Measurements from ENCODE around the gene NPAS2. TPM values are rescaled to one million over a fixed set of nuclear protein-coding genes. Genes with fewer than 3 reads are reported as not detected.

NPAS2 gene, protein sequence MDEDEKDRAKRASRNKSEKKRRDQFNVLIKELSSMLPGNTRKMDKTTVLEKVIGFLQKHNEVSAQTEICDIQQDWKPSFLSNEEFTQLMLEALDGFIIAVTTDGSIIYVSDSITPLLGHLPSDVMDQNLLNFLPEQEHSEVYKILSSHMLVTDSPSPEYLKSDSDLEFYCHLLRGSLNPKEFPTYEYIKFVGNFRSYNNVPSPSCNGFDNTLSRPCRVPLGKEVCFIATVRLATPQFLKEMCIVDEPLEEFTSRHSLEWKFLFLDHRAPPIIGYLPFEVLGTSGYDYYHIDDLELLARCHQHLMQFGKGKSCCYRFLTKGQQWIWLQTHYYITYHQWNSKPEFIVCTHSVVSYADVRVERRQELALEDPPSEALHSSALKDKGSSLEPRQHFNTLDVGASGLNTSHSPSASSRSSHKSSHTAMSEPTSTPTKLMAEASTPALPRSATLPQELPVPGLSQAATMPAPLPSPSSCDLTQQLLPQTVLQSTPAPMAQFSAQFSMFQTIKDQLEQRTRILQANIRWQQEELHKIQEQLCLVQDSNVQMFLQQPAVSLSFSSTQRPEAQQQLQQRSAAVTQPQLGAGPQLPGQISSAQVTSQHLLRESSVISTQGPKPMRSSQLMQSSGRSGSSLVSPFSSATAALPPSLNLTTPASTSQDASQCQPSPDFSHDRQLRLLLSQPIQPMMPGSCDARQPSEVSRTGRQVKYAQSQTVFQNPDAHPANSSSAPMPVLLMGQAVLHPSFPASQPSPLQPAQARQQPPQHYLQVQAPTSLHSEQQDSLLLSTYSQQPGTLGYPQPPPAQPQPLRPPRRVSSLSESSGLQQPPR
- 10 to 100 TPM in 3 of 4 donors, 1 to 10 TPM in 1; 6.1 to 29.8 (median 24.3) TPM for total RNA-seq

DNA sequence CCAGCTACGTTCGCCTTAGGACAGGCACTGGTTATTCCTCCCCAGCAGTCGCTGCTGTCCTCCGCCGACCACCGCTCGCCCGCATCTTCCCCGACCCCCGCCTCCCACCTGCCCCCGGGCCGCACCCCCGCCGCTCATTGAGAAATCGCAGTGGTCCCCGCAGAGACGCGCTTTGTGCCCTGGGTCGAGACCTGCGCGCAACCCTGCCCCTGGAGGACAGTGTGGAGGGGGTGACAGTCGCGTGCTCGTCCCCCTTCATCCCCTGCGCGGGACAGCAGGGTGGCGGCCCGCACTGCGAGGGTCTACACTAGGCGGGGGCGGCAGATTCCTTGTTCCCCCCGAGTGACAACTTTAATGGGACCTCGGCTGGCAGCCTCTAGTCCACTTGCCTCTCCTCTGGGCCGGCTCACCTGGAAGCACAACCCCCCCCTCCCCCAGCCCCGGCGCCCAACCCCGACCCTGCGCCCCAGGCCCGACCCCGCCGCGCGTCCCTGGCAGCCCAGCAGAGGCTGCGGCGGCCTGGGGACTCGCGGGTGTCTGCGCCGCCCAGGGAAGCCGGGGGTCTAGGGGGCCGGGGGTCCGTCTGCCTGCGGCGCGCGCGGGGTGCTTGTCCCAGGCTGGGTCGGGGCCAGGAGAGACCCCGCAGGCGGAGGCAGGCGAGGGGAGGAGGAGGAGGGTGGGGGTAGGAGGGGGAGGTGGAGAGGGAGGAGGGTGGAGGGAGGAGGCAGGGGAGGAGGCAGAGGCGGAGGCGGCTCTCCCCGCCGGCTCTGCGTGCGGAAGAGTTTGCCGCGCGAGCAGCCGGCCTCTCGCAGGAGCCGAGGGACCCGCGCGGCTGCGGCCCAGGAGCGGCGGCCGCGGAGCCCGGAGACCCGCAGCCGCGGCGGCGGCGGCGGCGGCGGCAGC, at the start of gene NPAS2:
TSS of gene NPAS2 (plus strand) at position 770 of the 903 bp plus-strand sequence. CDS start 84,616 bp downstream, outside the sequence.
- ATAC-seq (ENCODE audit: low FRiP score) (peak; percentile 15), DNase-seq (ENCODE audit: low spot score) (no peak)
- TF ChIP-seq, protein P1, sequence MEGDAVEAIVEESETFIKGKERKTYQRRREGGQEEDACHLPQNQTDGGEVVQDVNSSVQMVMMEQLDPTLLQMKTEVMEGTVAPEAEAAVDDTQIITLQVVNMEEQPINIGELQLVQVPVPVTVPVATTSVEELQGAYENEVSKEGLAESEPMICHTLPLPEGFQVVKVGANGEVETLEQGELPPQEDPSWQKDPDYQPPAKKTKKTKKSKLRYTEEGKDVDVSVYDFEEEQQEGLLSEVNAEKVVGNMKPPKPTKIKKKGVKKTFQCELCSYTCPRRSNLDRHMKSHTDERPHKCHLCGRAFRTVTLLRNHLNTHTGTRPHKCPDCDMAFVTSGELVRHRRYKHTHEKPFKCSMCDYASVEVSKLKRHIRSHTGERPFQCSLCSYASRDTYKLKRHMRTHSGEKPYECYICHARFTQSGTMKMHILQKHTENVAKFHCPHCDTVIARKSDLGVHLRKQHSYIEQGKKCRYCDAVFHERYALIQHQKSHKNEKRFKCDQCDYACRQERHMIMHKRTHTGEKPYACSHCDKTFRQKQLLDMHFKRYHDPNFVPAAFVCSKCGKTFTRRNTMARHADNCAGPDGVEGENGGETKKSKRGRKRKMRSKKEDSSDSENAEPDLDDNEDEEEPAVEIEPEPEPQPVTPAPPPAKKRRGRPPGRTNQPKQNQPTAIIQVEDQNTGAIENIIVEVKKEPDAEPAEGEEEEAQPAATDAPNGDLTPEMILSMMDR (IDR thresholded peaks at IDR 0.05) = no peak

DNA sequence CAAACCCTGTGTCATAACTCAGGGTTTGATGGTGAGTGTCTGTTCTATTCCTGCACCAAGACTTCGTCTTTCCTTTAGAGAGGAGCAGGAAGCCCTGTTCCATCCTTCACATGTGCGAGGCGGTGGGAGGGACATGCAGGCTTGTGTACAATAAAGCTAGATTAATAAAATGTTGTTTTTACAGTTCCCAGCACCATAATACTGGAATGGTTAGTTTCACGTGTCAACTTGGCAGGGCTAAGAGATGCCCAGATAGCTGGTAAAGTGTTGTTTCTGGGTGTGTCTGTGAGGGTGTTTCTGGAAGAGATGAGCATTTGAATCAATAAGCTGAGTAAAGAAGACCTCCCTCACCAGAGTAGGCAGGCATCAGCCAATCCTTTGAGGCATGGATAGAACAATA, 48.8 kb upstream of the NPAS2 start:
- no peak for ATAC-seq (ENCODE audit: low FRiP score)
- TF ChIP-seq, protein P1 (IDR thresholded peaks at IDR 0.05) = no peak
- no peak for DNase-seq (ENCODE audit: low spot score)

DNA sequence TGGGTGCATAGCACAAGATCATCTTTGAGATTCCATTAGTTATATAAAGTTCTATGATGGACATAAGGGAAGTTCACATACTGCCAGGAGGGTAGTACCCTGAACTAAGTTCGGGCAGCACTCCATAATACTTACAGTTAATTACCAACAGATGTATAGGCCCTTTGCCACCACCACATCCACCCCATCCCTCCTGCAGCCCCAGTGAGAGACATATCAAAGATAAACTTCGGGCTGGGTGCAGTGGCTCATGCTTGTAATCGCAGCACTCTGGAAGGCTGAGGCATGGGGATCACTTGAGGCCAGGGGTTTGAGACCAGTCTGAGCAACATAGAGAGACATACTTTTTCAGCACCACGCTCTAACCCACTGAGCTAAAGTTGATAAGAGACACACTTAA, 46.4 kb upstream of the NPAS2 start:
- TF ChIP-seq, protein P1 (IDR thresholded peaks at IDR 0.05) = no peak
- ATAC-seq (ENCODE audit: low FRiP score) (no peak), DNase-seq (ENCODE audit: low spot score) (no peak)

DNA sequence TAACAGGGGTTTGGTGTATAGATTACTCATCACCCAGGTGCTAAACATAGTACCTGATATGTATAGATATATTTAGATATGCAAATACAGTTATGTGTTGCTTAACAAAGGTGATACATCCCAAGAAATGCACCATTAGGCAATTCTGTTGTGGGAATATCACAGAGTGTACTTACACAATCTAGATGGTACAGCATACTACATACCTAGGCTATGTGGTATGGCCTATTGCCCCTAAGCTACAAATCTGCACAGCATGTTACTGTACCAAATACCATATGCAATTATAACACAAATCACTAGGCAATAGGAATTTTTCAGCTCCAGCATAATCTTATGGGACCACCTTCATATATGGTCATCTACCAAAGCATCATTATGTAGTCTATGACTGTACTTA, 43.5 kb upstream of the NPAS2 start:
- ATAC-seq (ENCODE audit: low FRiP score) = no peak
- DNase-seq (ENCODE audit: low spot score) = no peak
- TF ChIP-seq, protein P1 (IDR thresholded peaks at IDR 0.05) = no peak

DNA sequence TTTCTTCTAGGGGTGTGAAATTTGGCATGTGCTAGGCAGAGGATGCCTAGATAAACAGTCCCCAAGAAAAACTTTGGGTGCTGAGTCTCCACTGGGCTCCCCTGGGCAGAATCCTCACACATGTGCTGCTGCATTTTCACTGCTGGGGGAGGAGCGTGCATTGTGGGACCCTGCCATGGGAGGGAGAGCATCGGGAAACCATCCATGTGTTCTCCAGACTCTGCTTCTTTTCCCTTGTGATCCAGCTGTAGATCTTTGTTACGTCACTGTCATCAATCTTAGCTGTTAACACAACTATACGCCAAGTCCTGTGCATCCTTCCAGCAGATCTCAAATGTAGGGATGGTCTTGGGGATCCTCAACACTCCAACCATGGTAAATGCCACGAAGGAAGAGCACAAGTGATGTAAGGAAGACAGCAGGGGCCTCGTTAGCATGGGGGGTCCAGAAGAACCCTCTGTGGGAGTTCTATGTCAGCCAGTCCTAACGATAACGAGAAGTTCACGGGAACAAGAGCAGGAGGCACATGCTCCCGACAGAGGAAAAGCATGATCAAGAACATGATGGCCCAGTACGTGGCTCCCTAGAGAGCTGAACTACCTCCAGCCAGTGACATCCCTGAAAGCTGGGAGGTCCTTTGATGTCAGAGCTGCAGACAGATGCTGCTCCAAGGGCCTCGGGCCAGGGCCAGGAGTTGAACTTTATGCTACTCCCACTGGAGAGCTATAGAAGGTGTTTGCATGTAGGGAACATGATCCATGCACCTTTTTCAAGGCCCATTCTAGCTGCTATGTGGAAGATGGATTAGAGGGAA, 41.1 kb upstream of the NPAS2 start:
- no peak for ATAC-seq (ENCODE audit: low FRiP score)
- no peak for DNase-seq (ENCODE audit: low spot score)
- TF ChIP-seq, protein P1 (IDR thresholded peaks at IDR 0.05) = no peak

DNA sequence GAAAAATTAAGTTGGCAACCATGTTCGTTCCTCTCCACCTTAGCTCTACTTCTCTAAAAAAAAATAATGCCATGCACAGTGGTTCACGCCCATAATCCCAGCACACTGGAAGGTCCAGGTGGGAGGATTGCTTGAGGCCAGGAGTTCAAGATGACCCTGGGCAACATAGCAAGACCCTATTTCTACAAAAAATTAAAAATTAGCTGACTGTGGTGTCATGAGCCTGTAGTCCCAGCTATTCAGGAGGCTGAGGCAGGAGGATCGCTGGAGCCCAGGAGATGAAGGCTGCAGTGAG, 40.1 kb upstream of the NPAS2 start:
- no peak for ATAC-seq (ENCODE audit: low FRiP score)
- DNase-seq (ENCODE audit: low spot score) = no peak
- TF ChIP-seq, protein P1 (IDR thresholded peaks at IDR 0.05) = no peak

Measured in omental fat pad (tissue), 4 donors.